GM20431 (cell line): ENCODE measurements around the gene PI4KB.

Source experiments
- in situ Hi-C: fragments of 300-500 bp; cut with MseI, MboI; formaldehyde crosslinking; loops from one replicate; pipeline ENCODE4 v1.15.0; 2020; ENCODE audit warnings: low sequenced_read_pairs; ENCODE audit not compliant: unreplicated experiment

Gene PI4KB

GRCh38 chr1:151346769-151347522 lies 19.7 kb upstream of the PI4KB start, which contains the start of gene RFX5:
TSS of gene RFX5 (minus strand) at chr1:151347252. CDS start at chr1:151346320, 932 bp downstream.
- in situ Hi-C loops = no loop called here

GRCh38 chr1:151346082-151346768 lies 19.0 kb upstream of the PI4KB start:
- in situ Hi-C loops = no loop called here

- in situ Hi-C loops = no loop called here
Observed at GRCh38 chr1:151344291-151344690, 17.1 kb upstream of the PI4KB start.

- in situ Hi-C loops = no loop called here
Observed at GRCh38 chr1:151343587-151343986, 16.4 kb upstream of the PI4KB start.

- in situ Hi-C loops = no loop called here
Observed at GRCh38 chr1:151342569-151342968, 15.4 kb upstream of the PI4KB start.

- in situ Hi-C loops = no loop called here
Observed at GRCh38 chr1:151342021-151342420, 14.8 kb upstream of the PI4KB start.

GRCh38 chr1:151340870-151341754 lies 13.9 kb upstream of the PI4KB start:
- in situ Hi-C loops = no loop called here

GRCh38 chr1:151336556-151336955 lies 9.3 kb upstream of the PI4KB start:
- in situ Hi-C loops = no loop called here

- in situ Hi-C loops = no loop called here
Observed at GRCh38 chr1:151334822-151335221, 7.6 kb upstream of the PI4KB start.

- in situ Hi-C loops = no loop called here
Observed at GRCh38 chr1:151327903-151328674, 873 bp upstream of the PI4KB start.

- in situ Hi-C loops = no loop called here
Observed at GRCh38 chr1:151326619-151327222, 495 bp downstream of the PI4KB start.

- in situ Hi-C loops = no loop called here
Observed at GRCh38 chr1:151325646-151326429, 1.4 kb downstream of the PI4KB start.

- in situ Hi-C loops = no loop called here
Observed at GRCh38 chr1:151325231-151325630, 2.0 kb downstream of the PI4KB start.

GRCh38 chr1:151324390-151324930 lies 2.8 kb downstream of the PI4KB start:
- in situ Hi-C loops = no loop called here

- in situ Hi-C loops = no loop called here
Observed at GRCh38 chr1:151318975-151319374, 8.2 kb downstream of the PI4KB start.

- in situ Hi-C loops = no loop called here
Observed at GRCh38 chr1:151315565-151316235, 11.5 kb downstream of the PI4KB start.

GRCh38 chr1:151314137-151314875 lies 12.9 kb downstream of the PI4KB start:
- in situ Hi-C loops = no loop called here
